Islet of Langerhans (tissue), 1 donor: ENCODE data around the gene TFF3.
"Not testable (repeated sequence)": the region's sequence is repeated elsewhere in the genome, so short reads cannot be mapped to it uniquely, and the experiment has no call there.

Experiments
- FAIRE-seq: peaks from one replicate; lab custom pipeline; 2011; peaks lifted over from hg19 to GRCh38; lab: Jason Lieb, UNC

The TFF3 gene

DNA sequence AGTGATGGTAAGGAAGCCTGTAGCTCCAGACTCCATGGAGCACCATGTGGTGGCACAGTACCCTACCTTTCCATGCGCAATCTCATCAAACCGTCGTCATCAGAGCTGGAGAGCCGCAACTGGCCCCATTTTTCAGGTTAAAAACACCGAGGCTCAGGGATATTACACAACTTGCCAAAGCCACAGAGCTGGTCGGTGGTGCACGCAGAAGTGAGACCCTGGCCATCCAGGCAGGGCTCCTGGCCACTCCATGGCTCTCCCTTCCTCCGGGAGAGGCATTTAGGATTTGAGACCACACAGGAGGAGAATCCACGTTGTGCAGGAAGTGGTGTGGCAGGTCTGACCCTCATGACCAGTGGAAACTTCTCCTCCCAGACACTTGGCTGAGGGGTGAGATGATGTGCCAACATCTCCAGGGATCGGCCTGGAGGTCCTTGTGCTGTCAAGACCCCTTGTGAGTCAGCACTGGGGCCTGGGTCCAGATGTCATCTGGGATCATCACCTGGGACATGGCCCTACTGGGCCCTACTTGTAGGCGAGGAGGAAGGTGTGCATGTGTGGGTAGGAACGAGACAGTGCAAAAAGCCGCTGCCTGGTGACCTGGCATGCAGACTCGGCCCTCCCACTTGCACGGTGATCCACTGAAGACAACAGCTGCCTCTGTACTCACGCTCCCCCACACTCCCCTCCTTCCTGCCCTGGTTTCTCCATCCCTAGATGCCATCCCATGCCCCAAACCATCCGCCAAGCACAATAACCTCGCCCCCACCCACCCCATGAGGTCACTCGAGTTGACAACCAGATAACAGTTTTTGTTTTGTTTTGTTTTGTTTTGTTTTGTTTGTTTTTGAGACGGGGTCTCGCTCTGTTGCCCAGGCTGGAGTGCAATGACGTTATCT lies 10.4 kb downstream of the TFF3 start:
- no peak for FAIRE-seq

DNA sequence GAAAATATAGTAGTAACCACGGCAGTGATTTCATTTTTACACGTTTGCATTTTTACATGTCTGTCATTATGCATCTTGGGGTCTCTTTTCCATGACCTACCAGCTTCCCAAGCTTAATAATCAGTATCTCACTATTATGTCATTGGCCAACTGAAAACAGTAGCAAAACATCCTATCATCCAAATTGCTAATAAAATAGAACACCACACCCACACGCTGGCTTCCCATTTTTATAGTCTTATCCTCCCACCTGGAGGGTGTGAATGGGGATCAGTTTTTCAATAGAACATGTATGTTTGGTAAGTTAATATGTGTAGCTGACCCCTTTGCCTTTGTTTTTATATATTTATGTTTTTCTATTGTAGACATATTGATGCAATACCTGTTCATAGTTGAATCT lies 11.8 kb downstream of the TFF3 start:
- no peak for FAIRE-seq

DNA sequence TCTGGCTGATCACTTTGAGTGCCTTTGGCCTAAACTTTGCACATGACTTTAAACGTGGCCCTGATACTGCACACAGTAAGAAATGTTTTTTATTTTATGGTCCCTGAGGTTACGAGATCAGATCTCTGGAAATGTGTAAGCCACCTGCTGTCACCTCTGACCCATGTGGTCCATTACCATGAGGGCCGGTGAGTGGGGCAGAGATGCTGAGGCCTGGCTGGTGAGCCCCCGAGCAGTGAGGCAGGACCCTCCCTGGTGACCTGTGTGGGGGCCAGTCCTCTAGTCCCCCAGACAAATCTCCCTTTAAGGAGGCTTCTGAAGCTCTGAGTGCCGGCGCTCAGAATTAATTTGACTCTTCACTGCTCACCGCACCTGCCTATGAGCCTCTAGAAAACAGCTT lies 12.4 kb downstream of the TFF3 start:
- no peak for FAIRE-seq

GRCh38 chr21:42302076-42302650 lies 13.0 kb downstream of the TFF3 start:
- no peak for FAIRE-seq

- FAIRE-seq, result no peak
These were observed 13.7 kb downstream of the TFF3 start for GRCh38 chr21:42301371-42302075.

DNA sequence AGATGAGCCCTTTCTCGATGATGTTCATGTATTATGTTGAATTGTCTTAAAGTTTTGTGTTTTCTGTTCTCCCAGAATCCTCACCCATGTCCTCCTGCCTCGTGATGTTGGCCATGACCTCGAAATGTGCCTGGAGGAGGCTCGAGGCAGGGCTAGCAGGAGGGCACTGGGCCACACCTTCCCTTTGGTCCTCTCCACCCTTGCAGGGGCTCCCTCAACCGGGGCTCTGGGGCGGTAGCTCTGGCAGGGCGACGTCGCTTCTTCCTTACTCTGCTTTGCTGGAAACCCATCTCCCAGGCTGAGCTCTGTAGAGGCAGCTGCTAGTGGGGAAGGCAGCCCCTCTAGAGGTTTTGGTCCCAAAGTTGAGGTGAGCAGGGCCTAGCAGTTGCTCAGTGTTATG lies 14.3 kb downstream of the TFF3 start:
- no peak for FAIRE-seq

- no peak for FAIRE-seq
These were observed 15.1 kb downstream of the TFF3 start for GRCh38 chr21:42300045-42300583.

DNA sequence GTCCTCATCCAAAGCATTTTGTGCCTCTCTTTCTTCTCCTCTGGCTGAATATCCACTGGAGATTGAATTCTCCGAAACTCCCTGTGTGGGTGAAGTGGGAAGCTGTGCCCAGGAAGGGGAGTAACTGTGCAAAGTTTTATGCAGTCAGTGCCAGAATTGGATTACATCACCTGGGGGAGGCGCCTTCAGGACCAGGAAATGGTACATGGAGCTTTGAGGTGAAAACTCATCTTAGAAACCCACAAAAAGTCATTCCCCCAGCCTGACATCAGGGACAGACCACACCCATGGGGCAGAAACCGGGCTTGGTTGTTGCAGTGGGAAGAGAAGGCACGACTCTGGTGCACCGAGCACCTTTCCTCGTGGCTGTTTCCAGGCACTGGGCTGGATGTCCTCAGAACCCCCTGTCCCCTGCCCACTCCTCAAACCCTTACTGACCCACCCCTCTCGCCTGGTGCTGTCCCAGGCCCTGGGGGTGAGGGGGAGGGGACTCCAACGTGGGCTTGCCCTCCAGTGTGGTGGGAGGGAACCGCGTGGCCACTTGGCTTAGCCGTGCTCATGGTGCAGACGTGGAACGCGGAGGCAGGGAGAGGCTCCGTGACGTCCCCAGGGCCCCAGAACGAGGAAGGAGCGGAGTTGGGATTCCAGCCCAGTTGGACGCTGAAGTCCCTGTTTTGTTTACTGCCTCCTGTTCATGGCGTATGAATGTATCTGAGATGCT lies 15.7 kb downstream of the TFF3 start:
- FAIRE-seq, result no peak

DNA sequence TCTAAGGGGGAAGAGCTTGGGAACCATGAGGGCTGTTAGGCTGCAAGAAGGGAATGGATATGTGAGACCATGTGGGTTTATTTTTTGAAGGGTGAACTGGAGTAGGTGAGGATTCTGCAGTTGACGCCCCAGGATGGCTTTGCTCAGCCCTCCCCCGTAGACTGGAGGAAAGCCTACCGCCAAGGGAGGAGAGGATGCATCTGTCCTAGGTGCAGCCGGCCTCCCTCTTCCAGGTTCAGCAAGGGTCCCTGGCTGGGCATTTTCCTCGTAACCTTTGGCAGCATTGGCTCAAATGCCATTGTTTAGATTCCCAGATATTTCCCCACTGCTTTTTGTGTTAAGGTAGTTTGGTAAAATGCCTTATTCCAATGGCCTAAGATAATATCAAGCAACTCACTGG lies 16.6 kb downstream of the TFF3 start:
- no peak for FAIRE-seq

- no peak for FAIRE-seq
These were observed 17.0 kb downstream of the TFF3 start for GRCh38 chr21:42298237-42298636.

GRCh38 chr21:42297377-42297776 lies 17.8 kb downstream of the TFF3 start:
- FAIRE-seq, result no peak

DNA sequence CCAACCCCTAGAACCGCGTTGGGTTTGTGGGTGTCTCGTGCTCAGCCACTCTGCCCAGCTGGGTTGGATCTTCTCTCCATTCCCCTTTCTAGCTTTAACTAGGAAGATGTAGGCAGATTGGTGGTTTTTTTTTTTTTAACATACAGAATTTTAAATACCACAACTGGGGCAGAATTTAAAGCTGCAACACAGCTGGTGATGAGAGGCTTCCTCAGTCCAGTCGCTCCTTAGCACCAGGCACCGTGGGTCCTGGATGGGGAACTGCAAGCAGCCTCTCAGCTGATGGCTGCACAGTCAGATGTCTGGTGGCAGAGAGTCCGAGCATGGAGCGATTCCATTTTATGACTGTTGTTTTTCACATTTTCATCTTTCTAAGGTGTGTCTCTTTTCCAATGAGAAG lies 18.7 kb downstream of the TFF3 start:
- FAIRE-seq, result no peak

DNA sequence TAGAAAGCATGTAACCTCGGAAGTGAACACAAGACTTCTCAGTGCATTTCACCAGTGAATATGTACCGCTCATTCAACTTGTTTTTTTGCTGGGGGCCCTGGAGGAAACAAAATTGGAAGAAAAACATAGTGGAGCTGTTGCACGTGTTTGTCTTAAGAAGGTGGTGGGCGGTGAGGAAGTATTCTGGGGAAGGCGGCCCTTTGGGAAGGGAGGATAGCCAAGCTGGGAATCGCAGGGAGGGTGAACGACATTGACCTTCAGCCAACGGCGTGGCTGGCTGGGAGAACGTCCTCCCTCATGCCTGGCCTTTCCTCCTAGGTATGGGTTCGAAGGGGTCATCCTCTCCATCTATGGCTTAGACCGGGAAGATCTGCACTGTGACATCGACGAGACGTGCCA lies 19.4 kb downstream of the TFF3 start:
- FAIRE-seq, result no peak

DNA sequence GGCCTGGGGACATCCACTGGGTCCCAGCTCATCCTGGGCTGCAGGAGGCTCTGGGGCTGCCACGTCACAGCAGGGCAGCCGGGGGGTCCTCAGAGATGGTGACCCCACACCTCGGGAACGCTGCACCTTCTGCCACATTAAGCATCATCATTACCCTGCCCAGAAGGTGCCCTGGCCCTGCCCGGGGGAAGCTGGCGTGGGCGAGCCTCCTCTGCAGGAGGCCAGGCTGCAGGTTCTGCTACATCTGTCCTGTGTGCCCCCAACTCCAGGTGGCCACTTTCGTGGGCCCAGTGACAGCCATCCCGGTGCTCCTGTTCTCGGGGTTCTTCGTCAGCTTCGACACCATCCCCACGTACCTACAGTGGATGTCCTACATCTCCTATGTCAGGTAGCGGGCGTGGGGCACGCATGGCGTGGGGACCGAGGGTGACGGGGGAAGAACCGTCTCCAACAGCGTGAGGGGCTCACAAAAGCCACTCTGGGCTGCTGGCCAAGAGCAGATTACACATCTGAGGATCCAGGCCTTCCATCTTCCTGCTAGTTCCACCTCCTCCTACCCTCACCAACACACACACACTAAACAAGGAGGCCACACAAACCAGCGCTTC lies 20.8 kb downstream of the TFF3 start:
- FAIRE-seq, result no peak

- no peak for FAIRE-seq
These were observed 21.4 kb downstream of the TFF3 start for GRCh38 chr21:42293649-42294272.

DNA sequence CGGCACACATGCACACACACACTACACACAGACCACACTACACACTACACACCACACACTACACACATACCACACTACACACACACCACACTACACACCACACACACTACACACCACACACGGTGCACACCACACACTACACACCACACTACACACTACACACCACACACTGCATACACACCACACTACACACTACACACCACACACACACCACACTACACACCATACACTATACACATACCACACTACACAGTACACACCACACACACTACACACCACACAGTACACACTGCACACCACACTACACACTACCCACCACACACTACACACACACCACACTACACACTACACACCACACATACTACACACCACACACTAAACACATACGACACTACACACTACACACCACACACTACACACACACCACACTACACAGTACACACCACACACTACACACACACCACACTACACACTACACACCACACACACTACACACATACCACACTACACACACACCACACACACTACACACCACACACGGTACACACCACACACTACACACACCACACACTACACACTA lies 22.6 kb downstream of the TFF3 start:
- not testable (repeated sequence) for FAIRE-seq

DNA sequence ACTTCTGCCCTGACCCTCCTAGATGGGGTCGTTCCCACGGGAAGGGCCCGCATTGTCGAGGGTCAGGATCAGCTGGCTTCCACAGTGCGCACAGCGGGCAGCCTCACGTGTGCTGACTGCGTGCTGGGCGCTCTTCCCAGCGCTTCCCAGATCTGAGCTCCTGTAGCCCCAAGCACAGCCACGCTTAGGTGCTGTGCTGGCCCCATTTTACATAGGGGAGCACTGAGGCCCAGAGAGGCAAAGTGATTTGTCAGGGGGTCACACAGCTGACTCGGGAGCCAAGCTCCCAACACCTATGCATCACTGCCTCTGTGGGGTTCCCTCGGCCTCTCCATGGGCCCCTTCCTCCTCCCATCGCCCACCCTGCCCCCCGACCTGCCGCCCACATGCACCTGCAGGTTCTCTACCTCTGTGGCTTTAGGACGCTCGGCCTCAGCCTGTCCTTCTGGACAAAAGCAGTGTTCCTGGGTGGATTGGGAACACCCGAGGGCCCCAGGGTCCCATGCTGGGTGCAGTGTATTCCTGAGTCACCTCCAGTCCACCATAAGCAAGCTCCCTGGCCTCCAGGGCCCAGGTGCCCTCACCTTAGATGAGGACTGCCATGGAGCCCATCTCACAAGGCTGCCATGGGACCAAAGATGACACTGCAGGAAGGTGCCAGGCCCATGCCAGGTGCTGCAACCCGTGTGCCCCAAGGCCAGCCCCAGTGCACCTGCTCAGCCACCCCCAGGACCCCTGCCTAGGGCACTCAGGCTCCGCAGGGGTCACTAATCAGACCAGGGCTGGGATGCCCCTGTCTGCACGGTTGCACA lies 23.3 kb downstream of the TFF3 start:
- FAIRE-seq, result no peak

GRCh38 chr21:42291003-42291750 lies 24.0 kb downstream of the TFF3 start:
- FAIRE-seq, result no peak

DNA sequence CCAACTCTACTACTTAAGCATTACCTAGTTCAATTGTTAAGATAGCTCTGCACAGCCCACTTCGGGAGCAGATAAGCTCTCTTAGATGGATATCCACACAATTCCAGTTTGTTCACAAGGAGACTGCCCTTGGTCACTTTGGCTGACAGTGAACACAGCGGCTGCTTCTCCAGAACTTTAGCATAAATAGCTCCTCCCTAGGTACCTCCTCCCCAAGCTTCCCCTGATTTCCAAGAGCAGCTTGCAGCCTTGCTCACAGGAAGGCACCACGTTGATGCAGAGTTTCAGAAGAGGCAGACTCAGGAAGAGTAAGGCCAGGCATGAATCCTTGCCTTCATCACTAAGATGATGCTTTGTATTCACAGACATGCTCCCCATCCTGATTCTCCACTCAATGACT lies 24.7 kb downstream of the TFF3 start:
- FAIRE-seq, result no peak

GRCh38 chr21:42289926-42290325 lies 25.3 kb downstream of the TFF3 start:
- no peak for FAIRE-seq
